Sigmoid colon (tissue), 4 donors: Measurements from ENCODE around the gene C19orf38.

Experiments used
- CTCF ChIP-seq, 4 experiments: fragments of 450-650 bp in 3 of 4; fragments of 200-600 bp in 1 of 4; IDR thresholded peaks; one replicate each; pipeline ENCODE4 v1.5.1; 2016 to 2019; ENCODE audit warnings: antibody characterized with exemption in 4 of 4, mild to moderate bottlenecking in 3 of 4, moderate library complexity in 2 of 4
- EP300 ChIP-seq, 4 donors: sonication (generic); formaldehyde crosslinking; IDR thresholded peaks; one replicate each; pipeline ENCODE4 v1.6.1; 2017; ENCODE audit warnings: antibody characterized with exemption in 4 of 4
- POLR2A ChIP-seq, 2 donors: fragments of 450-650 bp; IDR thresholded peaks; one replicate each; pipeline ENCODE4 v1.6.1; 2016; ENCODE audit warnings: antibody characterized with exemption in 2 of 2, mild to moderate bottlenecking in 2 of 2, moderate library complexity in 2 of 2
- POLR2AphosphoS5 ChIP-seq, 4 donors: sonication (generic); formaldehyde crosslinking; IDR thresholded peaks; one replicate each; pipeline ENCODE4 v1.6.1; 2017; ENCODE audit warnings: antibody characterized with exemption in 4 of 4

- peak in 2 of 4 experiments; percentile 19 to 28 for TF ChIP-seq CTCF (IDR thresholded peaks at IDR 0.05)
- no peak for TF ChIP-seq EP300 (IDR thresholded peaks at IDR 0.05)
- TF ChIP-seq POLR2AphosphoS5 (IDR thresholded peaks at IDR 0.05): no peak
- no peak for TF ChIP-seq POLR2A (IDR thresholded peaks at IDR 0.05)
Measured at GRCh38 chr19:10858204-10858828, 10.1 kb downstream of the C19orf38 start.
